HCT116 (cell line): Measurements from ENCODE around the gene TMEM237. TPM values are rescaled to one million over a fixed set of nuclear protein-coding genes. Genes with fewer than 3 reads are reported as not detected.

Experiments used
- ATAC-seq: fragments of 200-7000 bp; cut with Tn5 transposase; 2 replicates; pipeline ENCODE4 v1.9.1; 2020; ENCODE audit warnings: mild to moderate bottlenecking, moderate library complexity
- BruUV-seq: library from RNA; stranded (reverse); fragments of 400-500 nt; replicated peaks from 2 replicates; lab custom pipeline; 2021; lab: Mats Ljungman, UMichigan
- CTCF ChIA-PET: fragments of 300-600 bp; sonication (Branson Sonifier 250); formaldehyde crosslinking; loops from one replicate; lab custom pipeline; 2021; ENCODE audit warnings: antibody characterized with exemption; lab: Charles Lee
- POLR2A ChIA-PET: fragments of 300-600, 350-600 bp; sonication (Branson Sonifier 250); formaldehyde crosslinking; loops from one replicate; lab custom pipeline; 2021; ENCODE audit warnings: antibody characterized with exemption; lab: Charles Lee
- RAD21 ChIA-PET, 2 experiments: fragments of 300-600 bp; sonication (Branson Sonifier 250); formaldehyde crosslinking; loops; one replicate each; lab custom pipeline; 2023; ENCODE audit warnings: low total read pairs in 2 of 2; ENCODE audit not compliant: uncharacterized antibody in 2 of 2, unreplicated experiment in 2 of 2, low non-redundant PET in 1 of 2; lab: Charles Lee
- DNase-seq: peaks from one replicate; pipeline ENCODE4 v3.0.0-alpha.2; 2010; ENCODE audit warnings: low read depth, low spot score
- H2AFZ ChIP-seq: fragments of 200-600 bp; shearing (Covaris generic), sonication (generic); 2 replicates; pipeline ENCODE4 v1.6.1; 2017; ENCODE audit warnings: low read depth, mixed run types, mixed read lengths, antibody characterized with exemption, low read length; ENCODE audit not compliant: poor library complexity, severe bottlenecking
- H3K27ac ChIP-seq: 2 replicates; pipeline ENCODE4 v1.5.1; 2012; ENCODE audit warnings: low read depth, low read length
- H3K27me3 ChIP-seq: fragments of 200-600 bp; sonication (generic); 2 replicates; pipeline ENCODE4 v1.6.1; 2016; ENCODE audit warnings: mixed run types, low read length, mixed read lengths; ENCODE audit not compliant: insufficient read depth
- H3K36me3 ChIP-seq, 2 experiments: fragments of 200-500 bp in 1 of 2; fragments of 200-600 bp in 1 of 2; sonication (Bioruptor generic) in 1 of 2; sonication (generic) in 1 of 2; 2 replicates each; pipeline versions ENCODE4 v1.5.1 to v1.6.1; 2014 to 2016; ENCODE audit warnings: low read length in 2 of 2, inconsistent platforms in 1 of 2, mixed read lengths in 1 of 2, mixed run types in 1 of 2; ENCODE audit not compliant: insufficient read depth in 2 of 2, control insufficient read depth in 1 of 2
- H3K4me1 ChIP-seq, 2 experiments: fragments of 200-600 bp in 1 of 2; sonication (generic) in 1 of 2; 2 replicates each; pipeline versions ENCODE4 v1.5.1 to v1.6.1; 2012 to 2017; ENCODE audit warnings: low read length in 2 of 2, inconsistent platforms in 1 of 2, mild to moderate bottlenecking in 1 of 2, mixed read lengths in 1 of 2, mixed run types in 1 of 2, moderate library complexity in 1 of 2; ENCODE audit not compliant: insufficient read depth in 2 of 2, control insufficient read depth in 1 of 2
- H3K4me2 ChIP-seq: fragments of 200-600 bp; sonication (generic); 2 replicates; pipeline ENCODE4 v1.6.1; 2017; ENCODE audit warnings: mixed run types, low read length, mixed read lengths
- H3K4me3 ChIP-seq, 2 experiments: fragments of 200-600 bp in 1 of 2; sonication (generic) in 1 of 2; replicated peaks in 1 of 2; 2 replicates each; pipeline ENCODE4 v1.5.1; 2011 to 2016; ENCODE audit warnings: low read length in 2 of 2, control low read depth in 1 of 2, low read depth in 1 of 2, mild to moderate bottlenecking in 1 of 2, mixed read lengths in 1 of 2, mixed run types in 1 of 2
- H3K79me2 ChIP-seq: fragments of 200-600 bp; sonication (generic); 2 replicates; pipeline ENCODE4 v1.6.1; 2017; ENCODE audit warnings: mild to moderate bottlenecking, mixed run types, low read length, moderate library complexity, mixed read lengths; ENCODE audit not compliant: insufficient read depth
- H3K9ac ChIP-seq: fragments of 200-600 bp; sonication (generic); 2 replicates; pipeline ENCODE4 v1.6.1; 2016; ENCODE audit warnings: low read length, mixed read lengths
- H3K9me2 ChIP-seq: fragments of 200-600 bp; sonication (generic), shearing (Covaris generic); 2 replicates; pipeline ENCODE4 v1.6.1; 2017; ENCODE audit warnings: mixed run types, mild to moderate bottlenecking, moderate library complexity; ENCODE audit not compliant: insufficient read depth
- H3K9me3 ChIP-seq, 2 experiments: fragments of 200-500 bp in 1 of 2; fragments of 200-600 bp in 1 of 2; sonication (Bioruptor generic) in 1 of 2; sonication (generic) in 1 of 2; 2 replicates each; pipeline ENCODE4 v1.6.1; 2014 to 2017; ENCODE audit warnings: low read length in 2 of 2, mixed read lengths in 2 of 2, inconsistent platforms in 1 of 2, low read depth in 1 of 2, mild to moderate bottlenecking in 1 of 2, mixed run types in 1 of 2, moderate library complexity in 1 of 2; ENCODE audit not compliant: control insufficient read depth in 1 of 2, insufficient read depth in 1 of 2
- H4K20me1 ChIP-seq: fragments of 200-600 bp; sonication (generic), shearing (Covaris generic); 2 replicates; pipeline ENCODE4 v1.6.1; 2017; ENCODE audit warnings: mixed run types, mild to moderate bottlenecking, moderate library complexity; ENCODE audit not compliant: insufficient read depth
- CBX3 ChIP-seq: IDR thresholded peaks from 2 replicates; pipeline ENCODE4 v1.6.1; 2012; ENCODE audit warnings: low read depth
- EGR1 ChIP-seq: IDR thresholded peaks from 2 replicates; pipeline ENCODE4 v1.6.1; 2012; ENCODE audit warnings: low read depth
- EZH2 ChIP-seq: fragments of 200-600 bp; sonication (generic); IDR thresholded peaks from 2 replicates; pipeline ENCODE4 v1.6.1; 2017; ENCODE audit warnings: antibody characterized with exemption, mixed run types
- EZH2phosphoT487 ChIP-seq: fragments of 200-600 bp; IDR thresholded peaks from 2 replicates; pipeline ENCODE4 v1.6.1; 2018; ENCODE audit warnings: antibody characterized with exemption, borderline replicate concordance
- FOSL1 ChIP-seq: IDR thresholded peaks from 2 replicates; pipeline ENCODE4 v1.6.1; 2012; ENCODE audit warnings: low read depth
- JUND ChIP-seq: IDR thresholded peaks from 2 replicates; pipeline ENCODE4 v1.6.1; 2012
- MAX ChIP-seq: IDR thresholded peaks from 2 replicates; pipeline ENCODE4 v1.6.1; 2012
- POLR2A ChIP-seq: IDR thresholded peaks from 2 replicates; pipeline ENCODE4 v1.7.0; 2011; ENCODE audit warnings: borderline replicate concordance; ENCODE audit not compliant: insufficient read depth, insufficient read length; ENCODE audit errors: extremely low read depth
- POLR2AphosphoS5 ChIP-seq: IDR thresholded peaks from 2 replicates; pipeline ENCODE4 v1.6.1; 2011; ENCODE audit warnings: mild to moderate bottlenecking, low read depth, low read length, moderate library complexity
- RAD21 ChIP-seq: IDR thresholded peaks from 2 replicates; pipeline ENCODE4 v1.6.1; 2012; ENCODE audit warnings: low read depth, mild to moderate bottlenecking
- SP1 ChIP-seq: IDR thresholded peaks from 2 replicates; pipeline ENCODE4 v1.6.1; 2012; ENCODE audit warnings: low read depth
- SRF ChIP-seq: IDR thresholded peaks from 2 replicates; pipeline ENCODE4 v1.6.1; 2012; ENCODE audit warnings: low read depth
- YY1 ChIP-seq: IDR thresholded peaks from 2 replicates; pipeline ENCODE4 v1.6.1; 2011; ENCODE audit warnings: low read length, low read depth, moderate library complexity, mild to moderate bottlenecking; ENCODE audit not compliant: insufficient replicate concordance; ENCODE audit errors: extremely low read depth
- ZBTB33 ChIP-seq: IDR thresholded peaks from 2 replicates; pipeline ENCODE4 v1.6.1; 2011; ENCODE audit warnings: mild to moderate bottlenecking, low read length, moderate library complexity; ENCODE audit not compliant: insufficient replicate concordance; ENCODE audit errors: extremely low read depth
- ZFX ChIP-seq: fragments of 450-650 bp; IDR thresholded peaks from 2 replicates; pipeline ENCODE4 v1.6.1; 2017
- ZNF274 ChIP-seq: fragments of 200-500 bp; sonication (Bioruptor generic); IDR thresholded peaks from 2 replicates; pipeline ENCODE4 v1.6.1; 2014; ENCODE audit warnings: mild to moderate bottlenecking, low read depth, low read length, inconsistent platforms
- intact Hi-C: fragments of 100-400 bp; cut with micrococcal nuclease; formaldehyde crosslinking; loops from 2 replicates; pipeline ENCODE4 v1.10.0; 2022
- total RNA-seq: library from RNA; stranded (reverse); gene quantifications from one replicate; pipeline ENCODE4 v1.2.1, GENCODE V29; 2021; ENCODE audit not compliant: unreplicated experiment
- TF ChIP-seq, protein P1 (sequence below), 3 experiments: fragments of 200-600 bp in 1 of 3; sonication (generic) in 1 of 3; IDR thresholded peaks in 2 of 3; conservative IDR thresholded peaks in 1 of 3; 2 replicates each; pipeline ENCODE4 v1.5.1; 2012 to 2017; ENCODE audit warnings: low read depth in 2 of 3, low read length in 2 of 3, antibody characterized with exemption in 1 of 3, borderline replicate concordance in 1 of 3, control low read depth in 1 of 3, mild to moderate bottlenecking in 1 of 3, mixed read lengths in 1 of 3, mixed run types in 1 of 3, moderate library complexity in 1 of 3; ENCODE audit not compliant: insufficient read depth in 1 of 3

TMEM237 gene
- total RNA-seq, 1 experiment from 2014 or later: 29.4 TPM

DNA sequence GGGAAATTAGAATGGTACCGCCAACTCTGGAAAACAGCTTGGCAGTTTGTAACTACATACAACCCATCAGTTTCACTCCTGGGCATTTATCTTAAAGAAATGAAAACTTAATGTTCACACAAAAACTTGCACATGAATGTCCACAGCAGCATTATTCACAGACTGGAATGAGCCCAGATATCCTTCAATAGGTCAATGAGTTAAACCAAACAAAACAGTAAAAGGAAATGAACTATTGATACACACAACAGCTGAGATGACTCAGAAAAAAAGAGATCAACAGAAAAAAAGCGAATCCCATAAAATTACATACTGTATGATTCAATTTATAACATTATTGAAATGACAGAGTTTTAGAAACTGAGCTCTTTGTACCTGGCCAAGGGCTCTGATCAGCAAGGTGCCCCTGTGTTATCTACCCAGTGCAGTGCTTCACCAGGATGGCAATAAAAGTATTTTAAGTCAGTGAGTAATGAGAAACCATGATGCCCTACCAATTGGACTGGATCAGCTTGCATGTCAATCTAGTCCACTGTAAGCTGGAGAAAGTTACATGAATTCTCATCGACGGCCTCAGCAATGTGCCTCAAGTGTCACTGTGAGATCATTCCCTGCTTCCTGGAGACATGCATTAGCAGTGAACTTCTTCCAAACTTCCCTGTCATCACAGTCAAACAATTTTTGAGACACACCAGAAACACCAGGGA is 21.9 kb downstream of the TMEM237 start:
- RAD21 ChIA-PET: no interaction called here
- CTCF ChIA-PET: no interaction called here
- Histone ChIP-seq H3K79me2 (no peaks in the 10 kb centered on the region), H3K9ac (no peak overlapping the region), H2AFZ (no peak overlapping the region), H3K4me1 (no peaks in the 10 kb centered on the region), H3K4me2 (no peak overlapping the region), H3K36me3 (peaks cover 0 to 2% of the 10 kb centered on the region in 2 experiments; a peak in 1 of 4 replicates), H4K20me1 (no peaks in the 10 kb centered on the region; the same call in 1 of the 2 replicates), H3K4me3 (no peak overlapping the region), H3K9me3 (no peaks in the 10 kb centered on the region), H3K27me3 (no peaks in the 10 kb centered on the region), H3K9me2 (no peaks in the 10 kb centered on the region), H3K27ac (no peak overlapping the region)
- intact Hi-C loops: no loop called here
- no peak for TF ChIP-seq POLR2AphosphoS5
- TF ChIP-seq JUND: no peak
- TF ChIP-seq YY1: no peak
- no peak for TF ChIP-seq RAD21
- no peak for TF ChIP-seq ZBTB33
- no peak for TF ChIP-seq CBX3
- no peak for TF ChIP-seq EZH2phosphoT487
- no peak for TF ChIP-seq ZFX
- no peak for TF ChIP-seq FOSL1
- TF ChIP-seq ZNF274: no peak
- TF ChIP-seq, protein P1, sequence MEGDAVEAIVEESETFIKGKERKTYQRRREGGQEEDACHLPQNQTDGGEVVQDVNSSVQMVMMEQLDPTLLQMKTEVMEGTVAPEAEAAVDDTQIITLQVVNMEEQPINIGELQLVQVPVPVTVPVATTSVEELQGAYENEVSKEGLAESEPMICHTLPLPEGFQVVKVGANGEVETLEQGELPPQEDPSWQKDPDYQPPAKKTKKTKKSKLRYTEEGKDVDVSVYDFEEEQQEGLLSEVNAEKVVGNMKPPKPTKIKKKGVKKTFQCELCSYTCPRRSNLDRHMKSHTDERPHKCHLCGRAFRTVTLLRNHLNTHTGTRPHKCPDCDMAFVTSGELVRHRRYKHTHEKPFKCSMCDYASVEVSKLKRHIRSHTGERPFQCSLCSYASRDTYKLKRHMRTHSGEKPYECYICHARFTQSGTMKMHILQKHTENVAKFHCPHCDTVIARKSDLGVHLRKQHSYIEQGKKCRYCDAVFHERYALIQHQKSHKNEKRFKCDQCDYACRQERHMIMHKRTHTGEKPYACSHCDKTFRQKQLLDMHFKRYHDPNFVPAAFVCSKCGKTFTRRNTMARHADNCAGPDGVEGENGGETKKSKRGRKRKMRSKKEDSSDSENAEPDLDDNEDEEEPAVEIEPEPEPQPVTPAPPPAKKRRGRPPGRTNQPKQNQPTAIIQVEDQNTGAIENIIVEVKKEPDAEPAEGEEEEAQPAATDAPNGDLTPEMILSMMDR (IDR thresholded peaks at IDR 0.05 in 2 of 3, conservative IDR thresholded peaks at IDR 0.05 in 1 of 3; ENCODE audit: borderline replicate concordance in 1 of 3, insufficient read depth in 1 of 3, low read depth in 2 of 3, low read length in 2 of 3): no peak
- TF ChIP-seq EGR1: no peak
- no peak for TF ChIP-seq MAX
- no peak for TF ChIP-seq EZH2
- TF ChIP-seq SRF: no peak
- no peak for TF ChIP-seq SP1
- TF ChIP-seq POLR2A: no peak
- BruUV-seq: no TSS peak
- no peak for ATAC-seq
- no peak for DNase-seq
- POLR2A ChIA-PET: no interaction called here
